ENCODE results near the gene SULT1C2. TPM values are rescaled to one million over a fixed set of nuclear protein-coding genes. Genes with fewer than 3 reads are reported as not detected.

SULT1C2 gene
- total and polyA plus RNA-seq, 2 of the 8 experiments (the other 6 are each of a cell fraction or from before 2014, with no cell fraction given) = 2.2 to 2.8 TPM

- TF ChIP-seq, protein P1, sequence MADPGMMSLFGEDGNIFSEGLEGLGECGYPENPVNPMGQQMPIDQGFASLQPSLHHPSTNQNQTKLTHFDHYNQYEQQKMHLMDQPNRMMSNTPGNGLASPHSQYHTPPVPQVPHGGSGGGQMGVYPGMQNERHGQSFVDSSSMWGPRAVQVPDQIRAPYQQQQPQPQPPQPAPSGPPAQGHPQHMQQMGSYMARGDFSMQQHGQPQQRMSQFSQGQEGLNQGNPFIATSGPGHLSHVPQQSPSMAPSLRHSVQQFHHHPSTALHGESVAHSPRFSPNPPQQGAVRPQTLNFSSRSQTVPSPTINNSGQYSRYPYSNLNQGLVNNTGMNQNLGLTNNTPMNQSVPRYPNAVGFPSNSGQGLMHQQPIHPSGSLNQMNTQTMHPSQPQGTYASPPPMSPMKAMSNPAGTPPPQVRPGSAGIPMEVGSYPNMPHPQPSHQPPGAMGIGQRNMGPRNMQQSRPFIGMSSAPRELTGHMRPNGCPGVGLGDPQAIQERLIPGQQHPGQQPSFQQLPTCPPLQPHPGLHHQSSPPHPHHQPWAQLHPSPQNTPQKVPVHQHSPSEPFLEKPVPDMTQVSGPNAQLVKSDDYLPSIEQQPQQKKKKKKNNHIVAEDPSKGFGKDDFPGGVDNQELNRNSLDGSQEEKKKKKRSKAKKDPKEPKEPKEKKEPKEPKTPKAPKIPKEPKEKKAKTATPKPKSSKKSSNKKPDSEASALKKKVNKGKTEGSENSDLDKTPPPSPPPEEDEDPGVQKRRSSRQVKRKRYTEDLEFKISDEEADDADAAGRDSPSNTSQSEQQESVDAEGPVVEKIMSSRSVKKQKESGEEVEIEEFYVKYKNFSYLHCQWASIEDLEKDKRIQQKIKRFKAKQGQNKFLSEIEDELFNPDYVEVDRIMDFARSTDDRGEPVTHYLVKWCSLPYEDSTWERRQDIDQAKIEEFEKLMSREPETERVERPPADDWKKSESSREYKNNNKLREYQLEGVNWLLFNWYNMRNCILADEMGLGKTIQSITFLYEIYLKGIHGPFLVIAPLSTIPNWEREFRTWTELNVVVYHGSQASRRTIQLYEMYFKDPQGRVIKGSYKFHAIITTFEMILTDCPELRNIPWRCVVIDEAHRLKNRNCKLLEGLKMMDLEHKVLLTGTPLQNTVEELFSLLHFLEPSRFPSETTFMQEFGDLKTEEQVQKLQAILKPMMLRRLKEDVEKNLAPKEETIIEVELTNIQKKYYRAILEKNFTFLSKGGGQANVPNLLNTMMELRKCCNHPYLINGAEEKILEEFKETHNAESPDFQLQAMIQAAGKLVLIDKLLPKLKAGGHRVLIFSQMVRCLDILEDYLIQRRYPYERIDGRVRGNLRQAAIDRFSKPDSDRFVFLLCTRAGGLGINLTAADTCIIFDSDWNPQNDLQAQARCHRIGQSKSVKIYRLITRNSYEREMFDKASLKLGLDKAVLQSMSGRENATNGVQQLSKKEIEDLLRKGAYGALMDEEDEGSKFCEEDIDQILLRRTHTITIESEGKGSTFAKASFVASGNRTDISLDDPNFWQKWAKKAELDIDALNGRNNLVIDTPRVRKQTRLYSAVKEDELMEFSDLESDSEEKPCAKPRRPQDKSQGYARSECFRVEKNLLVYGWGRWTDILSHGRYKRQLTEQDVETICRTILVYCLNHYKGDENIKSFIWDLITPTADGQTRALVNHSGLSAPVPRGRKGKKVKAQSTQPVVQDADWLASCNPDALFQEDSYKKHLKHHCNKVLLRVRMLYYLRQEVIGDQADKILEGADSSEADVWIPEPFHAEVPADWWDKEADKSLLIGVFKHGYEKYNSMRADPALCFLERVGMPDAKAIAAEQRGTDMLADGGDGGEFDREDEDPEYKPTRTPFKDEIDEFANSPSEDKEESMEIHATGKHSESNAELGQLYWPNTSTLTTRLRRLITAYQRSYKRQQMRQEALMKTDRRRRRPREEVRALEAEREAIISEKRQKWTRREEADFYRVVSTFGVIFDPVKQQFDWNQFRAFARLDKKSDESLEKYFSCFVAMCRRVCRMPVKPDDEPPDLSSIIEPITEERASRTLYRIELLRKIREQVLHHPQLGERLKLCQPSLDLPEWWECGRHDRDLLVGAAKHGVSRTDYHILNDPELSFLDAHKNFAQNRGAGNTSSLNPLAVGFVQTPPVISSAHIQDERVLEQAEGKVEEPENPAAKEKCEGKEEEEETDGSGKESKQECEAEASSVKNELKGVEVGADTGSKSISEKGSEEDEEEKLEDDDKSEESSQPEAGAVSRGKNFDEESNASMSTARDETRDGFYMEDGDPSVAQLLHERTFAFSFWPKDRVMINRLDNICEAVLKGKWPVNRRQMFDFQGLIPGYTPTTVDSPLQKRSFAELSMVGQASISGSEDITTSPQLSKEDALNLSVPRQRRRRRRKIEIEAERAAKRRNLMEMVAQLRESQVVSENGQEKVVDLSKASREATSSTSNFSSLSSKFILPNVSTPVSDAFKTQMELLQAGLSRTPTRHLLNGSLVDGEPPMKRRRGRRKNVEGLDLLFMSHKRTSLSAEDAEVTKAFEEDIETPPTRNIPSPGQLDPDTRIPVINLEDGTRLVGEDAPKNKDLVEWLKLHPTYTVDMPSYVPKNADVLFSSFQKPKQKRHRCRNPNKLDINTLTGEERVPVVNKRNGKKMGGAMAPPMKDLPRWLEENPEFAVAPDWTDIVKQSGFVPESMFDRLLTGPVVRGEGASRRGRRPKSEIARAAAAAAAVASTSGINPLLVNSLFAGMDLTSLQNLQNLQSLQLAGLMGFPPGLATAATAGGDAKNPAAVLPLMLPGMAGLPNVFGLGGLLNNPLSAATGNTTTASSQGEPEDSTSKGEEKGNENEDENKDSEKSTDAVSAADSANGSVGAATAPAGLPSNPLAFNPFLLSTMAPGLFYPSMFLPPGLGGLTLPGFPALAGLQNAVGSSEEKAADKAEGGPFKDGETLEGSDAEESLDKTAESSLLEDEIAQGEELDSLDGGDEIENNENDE (IDR thresholded peaks at IDR 0.05; ENCODE audit: insufficient replicate concordance, low read length) = no peak
- no peak for TF ChIP-seq KDM4A (IDR thresholded peaks at IDR 0.05; ENCODE audit: low read depth, low read length, severe bottlenecking)
Observed at GRCh38 chr2:108315444-108315934, 26.8 kb downstream of the SULT1C2 start (continued).

Measured in H1 (cell line).